ENCODE results near the gene LLGL1.

DNA sequence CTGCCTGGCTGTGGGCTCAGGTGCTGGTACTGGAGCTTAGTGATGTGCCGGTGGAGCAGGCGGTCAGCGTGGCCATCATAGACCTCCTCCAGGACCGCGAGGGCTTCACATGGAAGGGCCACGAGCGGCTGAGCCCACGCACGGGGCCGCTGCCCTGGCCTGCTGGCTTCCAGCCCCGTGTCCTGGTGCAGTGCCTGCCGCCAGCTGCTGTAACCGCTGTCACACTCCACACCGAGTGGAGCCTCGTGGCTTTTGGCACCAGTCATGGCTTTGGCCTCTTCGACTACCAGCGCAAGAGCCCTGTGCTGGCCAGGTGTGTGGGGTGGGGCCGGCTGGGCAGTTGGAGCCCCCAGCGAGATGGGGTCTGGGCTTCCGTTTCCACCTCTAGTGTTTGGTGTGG lies 12.0 kb downstream of the LLGL1 start:
- TF ChIP-seq, protein P1, sequence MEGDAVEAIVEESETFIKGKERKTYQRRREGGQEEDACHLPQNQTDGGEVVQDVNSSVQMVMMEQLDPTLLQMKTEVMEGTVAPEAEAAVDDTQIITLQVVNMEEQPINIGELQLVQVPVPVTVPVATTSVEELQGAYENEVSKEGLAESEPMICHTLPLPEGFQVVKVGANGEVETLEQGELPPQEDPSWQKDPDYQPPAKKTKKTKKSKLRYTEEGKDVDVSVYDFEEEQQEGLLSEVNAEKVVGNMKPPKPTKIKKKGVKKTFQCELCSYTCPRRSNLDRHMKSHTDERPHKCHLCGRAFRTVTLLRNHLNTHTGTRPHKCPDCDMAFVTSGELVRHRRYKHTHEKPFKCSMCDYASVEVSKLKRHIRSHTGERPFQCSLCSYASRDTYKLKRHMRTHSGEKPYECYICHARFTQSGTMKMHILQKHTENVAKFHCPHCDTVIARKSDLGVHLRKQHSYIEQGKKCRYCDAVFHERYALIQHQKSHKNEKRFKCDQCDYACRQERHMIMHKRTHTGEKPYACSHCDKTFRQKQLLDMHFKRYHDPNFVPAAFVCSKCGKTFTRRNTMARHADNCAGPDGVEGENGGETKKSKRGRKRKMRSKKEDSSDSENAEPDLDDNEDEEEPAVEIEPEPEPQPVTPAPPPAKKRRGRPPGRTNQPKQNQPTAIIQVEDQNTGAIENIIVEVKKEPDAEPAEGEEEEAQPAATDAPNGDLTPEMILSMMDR (IDR thresholded peaks at IDR 0.05; ENCODE audit: insufficient read depth, low read length), result no peak
- TF ChIP-seq, protein P2, sequence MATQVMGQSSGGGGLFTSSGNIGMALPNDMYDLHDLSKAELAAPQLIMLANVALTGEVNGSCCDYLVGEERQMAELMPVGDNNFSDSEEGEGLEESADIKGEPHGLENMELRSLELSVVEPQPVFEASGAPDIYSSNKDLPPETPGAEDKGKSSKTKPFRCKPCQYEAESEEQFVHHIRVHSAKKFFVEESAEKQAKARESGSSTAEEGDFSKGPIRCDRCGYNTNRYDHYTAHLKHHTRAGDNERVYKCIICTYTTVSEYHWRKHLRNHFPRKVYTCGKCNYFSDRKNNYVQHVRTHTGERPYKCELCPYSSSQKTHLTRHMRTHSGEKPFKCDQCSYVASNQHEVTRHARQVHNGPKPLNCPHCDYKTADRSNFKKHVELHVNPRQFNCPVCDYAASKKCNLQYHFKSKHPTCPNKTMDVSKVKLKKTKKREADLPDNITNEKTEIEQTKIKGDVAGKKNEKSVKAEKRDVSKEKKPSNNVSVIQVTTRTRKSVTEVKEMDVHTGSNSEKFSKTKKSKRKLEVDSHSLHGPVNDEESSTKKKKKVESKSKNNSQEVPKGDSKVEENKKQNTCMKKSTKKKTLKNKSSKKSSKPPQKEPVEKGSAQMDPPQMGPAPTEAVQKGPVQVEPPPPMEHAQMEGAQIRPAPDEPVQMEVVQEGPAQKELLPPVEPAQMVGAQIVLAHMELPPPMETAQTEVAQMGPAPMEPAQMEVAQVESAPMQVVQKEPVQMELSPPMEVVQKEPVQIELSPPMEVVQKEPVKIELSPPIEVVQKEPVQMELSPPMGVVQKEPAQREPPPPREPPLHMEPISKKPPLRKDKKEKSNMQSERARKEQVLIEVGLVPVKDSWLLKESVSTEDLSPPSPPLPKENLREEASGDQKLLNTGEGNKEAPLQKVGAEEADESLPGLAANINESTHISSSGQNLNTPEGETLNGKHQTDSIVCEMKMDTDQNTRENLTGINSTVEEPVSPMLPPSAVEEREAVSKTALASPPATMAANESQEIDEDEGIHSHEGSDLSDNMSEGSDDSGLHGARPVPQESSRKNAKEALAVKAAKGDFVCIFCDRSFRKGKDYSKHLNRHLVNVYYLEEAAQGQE (IDR thresholded peaks at IDR 0.05; ENCODE audit: insufficient replicate concordance, low read depth), result no peak
- TF ChIP-seq POLR2AphosphoS5 (IDR thresholded peaks at IDR 0.05; ENCODE audit: low read depth) (no peak), GABPA (IDR thresholded peaks at IDR 0.05; ENCODE audit: low read depth) (no peak), SPI1 (IDR thresholded peaks at IDR 0.05; ENCODE audit: borderline replicate concordance, low read depth) (no peak)

All from HL-60 (cell line).